Small intestine (tissue), 7 donors: Measurements from ENCODE around the gene CHAD. TPM values are rescaled to one million over a fixed set of nuclear protein-coding genes. Genes with fewer than 3 reads are reported as not detected.
A peak's percentile ranks its signal among the peaks of the same experiment; 100 is the strongest.
"Not testable (repeated sequence)": the region's sequence is repeated elsewhere in the genome, so short reads cannot be mapped to it uniquely, and the experiment has no call there.

Experiments
- DNase-seq, 2 donors: peaks; one replicate each; pipeline versions ENCODE4 v3.0.0 to v3.0.0-alpha.2; 2013
- FAIRE-seq: peaks from 2 replicates; lab custom pipeline; 2012; peaks lifted over from hg19 to GRCh38; lab: Jason Lieb, UNC
- H3K27ac ChIP-seq, 3 donors: one replicate each; pipeline ENCODE4 v1.5.1; 2013; ENCODE audit warnings: low read length in 2 of 3, mild to moderate bottlenecking in 2 of 3, control low read depth in 1 of 3, inconsistent platforms in 1 of 3, low read depth in 1 of 3, moderate library complexity in 1 of 3
- H3K27me3 ChIP-seq, 3 donors: one replicate each; pipeline ENCODE4 v1.6.1; 2013; ENCODE audit warnings: low read length in 3 of 3, inconsistent platforms in 1 of 3; ENCODE audit not compliant: control insufficient read depth in 3 of 3, insufficient read depth in 3 of 3
- H3K36me3 ChIP-seq, 3 donors: one replicate each; pipeline ENCODE4 v1.6.1; 2013; ENCODE audit warnings: low read length in 3 of 3, inconsistent platforms in 1 of 3, low read depth in 1 of 3, mild to moderate bottlenecking in 1 of 3, moderate library complexity in 1 of 3; ENCODE audit not compliant: control insufficient read depth in 3 of 3, insufficient read depth in 2 of 3
- H3K4me1 ChIP-seq, 3 donors: one replicate each; pipeline ENCODE4 v1.6.1; 2013; ENCODE audit warnings: low read length in 2 of 3, inconsistent platforms in 1 of 3, low read depth in 1 of 3, mild to moderate bottlenecking in 1 of 3, moderate library complexity in 1 of 3; ENCODE audit not compliant: control insufficient read depth in 3 of 3, insufficient read depth in 2 of 3
- H3K4me3 ChIP-seq, 3 donors: one replicate each; pipeline ENCODE4 v1.5.1; 2013; ENCODE audit warnings: low read length in 3 of 3, control low read depth in 1 of 3, inconsistent platforms in 1 of 3, low read depth in 1 of 3, mild to moderate bottlenecking in 1 of 3, moderate library complexity in 1 of 3
- H3K9me3 ChIP-seq, 2 donors: one replicate each; pipeline ENCODE4 v1.6.1; 2013; ENCODE audit warnings: low read depth in 1 of 2, low read length in 1 of 2; ENCODE audit not compliant: control insufficient read depth in 2 of 2, insufficient read depth in 1 of 2
- WGBS, 3 donors: extraction: QIAGEN DNeasy Blood & Tissue Kit; methylation state at CpG; one replicate each; pipeline ENCODE4 v1.1.7; 2013; 5-methylcytosine and 5-hydroxymethylcytosine counted together
- polyA plus RNA-seq, 4 donors: library from polyadenylated mRNA; stranded (reverse) in 3 of 4; unstranded in 1 of 4; fragments of 200-250 nt in 3 of 4; fragments of 120-200 nt in 1 of 4; gene quantifications; one replicate each; pipeline versions ENCODE4 v1.2.1 to v1.2.3, GENCODE V29; 2013
- donor health status: healthy with polysubstance abuse.
- donor health status: control.
- donor health status: control.
- donor health status: Bipolar disorder and iron deficiency.
- donor health status: healthy.

The CHAD gene
- polyA plus RNA-seq, 4 donors: 0.87 to 13.4 (median 5.8) TPM

DNA sequence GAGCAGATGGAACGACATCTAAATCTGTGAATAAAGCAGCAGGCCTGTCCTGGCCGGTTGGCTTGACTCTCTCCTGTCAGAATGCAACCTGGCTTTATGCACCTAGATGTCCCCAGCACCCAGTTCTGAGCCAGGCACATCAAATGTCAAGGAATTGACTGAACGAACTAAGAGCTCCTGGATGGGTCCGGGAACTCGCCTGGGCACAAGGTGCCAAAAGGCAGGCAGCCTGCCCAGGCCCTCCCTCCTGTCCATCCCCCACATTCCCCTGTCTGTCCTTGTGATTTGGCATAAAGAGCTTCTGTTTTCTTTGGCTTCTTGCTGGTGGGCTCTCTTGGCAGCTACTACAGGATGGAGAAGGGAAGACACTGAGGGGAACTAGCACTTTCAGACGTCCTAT lies 5.8 kb upstream of the CHAD start:
- Histone ChIP-seq H3K4me3 (no peak overlapping the region), H3K27me3 (no peaks in the 10 kb centered on the region), H3K4me1 (peaks cover 1 to 18% (median 1%) of the 10 kb centered on the region in 3 donors), H3K27ac (no peak overlapping the region), H3K36me3 (peaks cover 0 to 44% (median 4%) of the 10 kb centered on the region in 3 donors), H3K9me3 (no peaks in the 10 kb centered on the region)
- FAIRE-seq (no peak), DNase-seq (no peak)
- 79 to 85% (median 80%) methylated on average over 6 of the region's 6 CpGs for WGBS, 3 donors

DNA sequence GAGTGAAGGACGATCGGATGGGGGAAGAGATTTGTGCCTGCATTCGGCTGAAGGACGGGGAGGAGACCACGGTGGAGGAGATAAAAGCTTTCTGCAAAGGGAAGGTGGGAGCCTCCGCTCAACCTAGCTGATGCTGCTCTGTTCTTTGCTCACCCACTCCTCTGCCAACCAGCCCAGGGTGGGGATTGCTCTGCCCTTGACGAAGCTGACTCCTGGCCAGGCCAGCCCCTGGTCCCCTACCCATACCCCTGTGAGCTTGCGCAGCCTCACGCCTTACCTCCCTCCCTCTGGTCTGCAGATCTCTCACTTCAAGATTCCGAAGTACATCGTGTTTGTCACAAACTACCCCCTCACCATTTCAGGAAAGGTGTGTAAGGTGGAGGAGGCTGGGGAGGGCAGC lies 5.2 kb upstream of the CHAD start:
- Histone ChIP-seq H3K27ac (no peak overlapping the region), H3K4me1 (peaks cover 0 to 20% (median 1%) of the 10 kb centered on the region in 3 donors), H3K4me3 (no peak overlapping the region), H3K27me3 (peaks cover 0 to 5% (median 0%) of the 10 kb centered on the region in 3 donors), H3K36me3 (peaks cover 0 to 44% (median 4%) of the 10 kb centered on the region in 3 donors), H3K9me3 (no peaks in the 10 kb centered on the region)
- 89 to 92% (median 92%) methylated on average over 11 of the region's 11 CpGs for WGBS, 3 donors
- no peak for DNase-seq
- no peak for FAIRE-seq

DNA sequence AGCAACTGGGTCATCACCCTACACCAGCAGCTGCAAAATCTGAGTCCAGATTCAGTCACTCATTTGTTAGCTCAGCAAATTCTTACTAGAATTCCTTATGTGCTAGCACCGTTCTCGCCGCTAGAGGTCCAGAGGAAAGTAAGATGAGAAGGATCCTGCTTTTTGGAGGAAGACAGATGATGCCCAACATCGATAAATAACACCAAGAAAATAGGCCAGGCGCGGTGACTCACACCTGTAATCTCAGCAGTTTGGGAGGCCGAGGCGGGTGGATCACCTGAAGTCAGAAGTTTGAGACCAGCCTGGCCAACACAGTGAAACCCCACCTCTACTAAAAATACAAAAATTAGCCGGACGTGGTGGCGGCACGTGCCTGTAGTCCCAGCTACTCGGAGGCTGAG lies 4.1 kb upstream of the CHAD start:
- peaks cover 0 to 15% (median 0%) of the 10 kb centered on the region in 3 donors for H3K27me3 ChIP-seq
- not testable (repeated sequence) for H3K4me3 ChIP-seq, H3K27ac ChIP-seq, FAIRE-seq, H3K9me3 ChIP-seq, DNase-seq
- H3K36me3 ChIP-seq: peaks cover 0 to 44% (median 4%) of the 10 kb centered on the region in 3 donors
- H3K4me1 ChIP-seq: peaks cover 1 to 21% (median 3%) of the 10 kb centered on the region in 3 donors
- 92 to 96% (median 92%) methylated on average over 13 of the region's 13 CpGs for WGBS, 3 donors

DNA sequence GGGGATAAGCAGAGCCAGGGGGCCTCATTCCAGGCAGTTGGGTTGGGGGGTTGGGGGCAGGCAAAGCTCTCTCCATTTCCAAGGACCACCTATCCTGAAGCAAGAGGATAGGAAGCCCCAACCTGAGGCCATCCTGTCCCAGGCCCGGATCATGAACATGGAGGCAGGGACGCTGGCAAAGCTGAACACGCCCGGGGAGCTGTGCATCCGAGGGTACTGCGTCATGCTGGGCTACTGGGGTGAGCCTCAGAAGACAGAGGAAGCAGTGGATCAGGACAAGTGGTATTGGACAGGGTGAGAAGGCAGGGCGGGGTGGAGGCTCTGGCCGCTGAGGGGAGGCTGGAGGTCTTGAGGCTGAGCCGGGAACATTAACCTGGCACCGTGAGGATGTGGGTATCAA lies 3.6 kb upstream of the CHAD start:
- Histone ChIP-seq H3K9me3 (no peaks in the 10 kb centered on the region), H3K4me1 (peaks cover 2 to 21% (median 3%) of the 10 kb centered on the region in 3 donors), H3K36me3 (peaks cover 0 to 48% (median 4%) of the 10 kb centered on the region in 3 donors), H3K27me3 (peaks cover 0 to 20% (median 0%) of the 10 kb centered on the region in 3 donors), H3K27ac (no peak overlapping the region), H3K4me3 (no peak overlapping the region)
- DNase-seq (no peak), FAIRE-seq (no peak)
- WGBS, 3 donors: 91 to 95% (median 95%) methylated on average over 10 of the region's 10 CpGs

DNA sequence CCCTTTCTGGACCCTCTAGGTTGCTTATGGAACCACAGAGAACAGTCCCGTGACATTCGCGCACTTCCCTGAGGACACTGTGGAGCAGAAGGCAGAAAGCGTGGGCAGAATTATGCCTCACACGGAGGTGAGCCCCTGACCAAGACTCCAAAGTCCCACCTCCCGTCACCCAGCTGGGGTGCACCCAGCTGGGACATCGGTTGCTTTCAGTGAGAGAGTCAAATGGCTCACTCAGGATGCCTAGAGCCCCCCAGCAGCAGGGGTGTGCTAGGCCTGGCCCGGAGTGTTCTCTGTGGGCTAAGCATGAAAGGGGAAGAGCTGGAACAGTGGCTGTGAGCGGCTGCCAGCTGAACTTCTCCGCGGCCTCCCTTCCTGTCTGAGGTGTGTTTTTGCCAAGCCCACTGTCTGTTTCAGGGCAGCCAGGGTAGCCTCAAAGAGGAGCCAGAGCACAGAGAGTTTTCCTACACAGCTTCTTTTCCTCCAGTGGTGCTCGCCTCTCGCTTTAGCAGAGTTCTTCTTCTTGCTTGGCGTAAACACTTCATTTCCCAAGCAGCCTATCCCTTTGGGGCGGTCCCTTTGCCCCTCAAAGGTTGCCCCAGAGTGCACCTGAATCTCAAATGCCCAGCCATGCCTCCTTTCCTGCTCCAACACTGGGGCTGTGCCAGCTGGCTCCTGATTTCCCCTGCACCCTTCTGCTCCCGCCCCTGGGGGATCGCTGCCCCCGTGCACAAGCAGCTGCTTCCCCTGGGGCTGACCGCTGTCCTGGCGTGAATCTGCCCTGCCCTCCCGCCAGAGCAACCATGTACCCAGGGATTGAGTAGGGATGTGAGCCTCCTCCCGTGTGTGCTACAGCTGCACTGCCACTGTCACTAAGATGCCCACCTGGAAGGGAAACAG lies 2.6 kb upstream of the CHAD start:
- no peak for DNase-seq
- FAIRE-seq: no peak
- no peak overlapping the region for H3K27ac ChIP-seq
- H3K4me3 ChIP-seq: no peak overlapping the region
- 81 to 85% (median 83%) methylated on average over 22 of the region's 22 CpGs for WGBS, 3 donors
- peaks cover 0 to 57% (median 4%) of the 10 kb centered on the region in 3 donors for H3K36me3 ChIP-seq
- peaks cover 0 to 20% (median 0%) of the 10 kb centered on the region in 3 donors for H3K27me3 ChIP-seq
- H3K4me1 ChIP-seq: peaks cover 2 to 15% (median 3%) of the 10 kb centered on the region in 3 donors
- no peaks in the 10 kb centered on the region for H3K9me3 ChIP-seq

DNA sequence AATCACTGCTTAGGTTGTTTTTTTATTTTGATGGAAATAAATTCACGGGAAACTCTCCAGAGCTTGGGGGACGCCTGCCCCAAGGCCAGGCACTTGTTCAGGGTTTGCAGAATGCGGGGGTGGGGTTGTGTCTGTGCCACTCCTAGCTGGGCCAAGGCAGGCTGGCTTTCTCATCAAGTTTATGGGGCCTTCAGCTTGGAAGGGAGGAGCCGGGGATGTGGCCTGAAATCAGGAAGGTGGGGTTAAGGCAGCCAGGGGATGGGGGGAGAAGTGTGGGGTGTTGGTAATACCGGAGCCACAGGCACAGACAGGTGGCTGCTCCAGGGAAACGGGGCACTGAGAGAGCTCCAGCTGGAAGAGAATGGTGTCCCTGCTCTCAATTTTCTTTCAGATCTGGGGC lies 1.7 kb upstream of the CHAD start:
- no peak overlapping the region for H3K4me3 ChIP-seq
- peaks cover 0 to 20% (median 0%) of the 10 kb centered on the region in 3 donors for H3K27me3 ChIP-seq
- H3K27ac ChIP-seq: no peak overlapping the region
- peaks cover 2 to 14% (median 3%) of the 10 kb centered on the region in 3 donors for H3K4me1 ChIP-seq
- WGBS, 3 donors: 18 to 60% (median 37%) methylated on average over 6 of the region's 6 CpGs
- DNase-seq (peak; percentile 44 to 64), FAIRE-seq (no peak)
- peaks cover 0 to 61% (median 4%) of the 10 kb centered on the region in 3 donors for H3K36me3 ChIP-seq
- H3K9me3 ChIP-seq: no peaks in the 10 kb centered on the region

DNA sequence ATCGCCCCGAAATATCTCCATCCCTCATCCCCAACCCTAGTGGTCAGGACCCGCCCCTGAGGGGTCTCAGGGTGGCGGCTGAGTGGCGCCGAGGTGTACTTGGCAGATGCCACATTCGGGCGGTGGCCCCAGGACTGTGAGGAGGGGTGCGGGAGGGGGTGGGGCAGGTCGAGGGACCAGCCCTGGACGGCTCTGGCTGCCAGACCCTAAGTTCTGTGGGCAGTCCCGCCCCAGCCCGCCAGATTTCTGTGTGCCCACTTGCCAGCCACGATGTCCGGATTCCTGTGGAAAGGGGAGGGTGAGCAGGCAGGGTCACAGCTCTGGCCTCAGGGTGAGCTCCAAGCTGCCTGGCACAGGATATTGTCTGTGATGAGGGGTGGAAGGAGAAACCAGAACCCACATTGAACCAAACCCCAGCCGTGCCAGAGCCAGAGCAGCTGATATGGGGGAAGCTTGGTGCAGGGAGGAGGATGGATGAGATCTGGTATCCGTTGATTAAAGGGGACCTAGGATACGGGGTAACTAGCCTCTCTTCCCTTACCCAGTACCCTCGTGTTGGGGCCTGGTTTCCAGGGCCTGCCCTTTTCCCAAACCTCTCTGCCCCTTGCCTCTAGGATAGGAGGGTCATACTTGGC lies 1.1 kb upstream of the CHAD start:
- Histone ChIP-seq H3K27me3 (peaks cover 0 to 20% (median 0%) of the 10 kb centered on the region in 3 donors), H3K27ac (no peak overlapping the region), H3K36me3 (peaks cover 0 to 63% (median 4%) of the 10 kb centered on the region in 3 donors), H3K9me3 (no peaks in the 10 kb centered on the region), H3K4me1 (peaks cover 2 to 13% (median 3%) of the 10 kb centered on the region in 3 donors), H3K4me3 (no peak overlapping the region)
- FAIRE-seq: no peak
- 52 to 71% (median 62%) methylated on average over 19 of the region's 19 CpGs for WGBS, 3 donors
- no peak for DNase-seq

DNA sequence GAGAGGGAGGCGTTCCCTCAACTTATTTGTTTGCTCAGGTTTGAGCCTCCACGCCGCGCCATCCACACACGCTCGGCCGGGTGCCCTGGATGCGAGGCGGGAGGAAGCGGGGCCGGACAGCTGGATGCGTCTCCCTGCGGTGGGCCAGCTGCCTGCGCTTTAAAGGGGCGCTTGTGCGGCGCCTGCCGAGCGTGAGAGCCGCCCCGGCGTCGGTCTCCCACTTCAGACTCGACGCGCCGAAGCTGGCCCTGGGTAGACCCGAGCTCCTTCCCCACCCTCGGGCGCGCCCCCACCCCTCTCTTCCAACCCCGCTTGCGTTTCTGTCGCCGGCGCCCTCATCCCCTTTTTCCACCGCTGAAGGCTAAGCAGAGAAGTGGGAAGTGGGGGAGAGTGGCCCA lies 527 bp upstream of the CHAD start:
- WGBS, 3 donors: 23 to 47% (median 35%) methylated on average over 29 to 37 of the region's 37 CpGs
- no peaks in the 10 kb centered on the region for H3K9me3 ChIP-seq
- H3K4me1 ChIP-seq: peaks cover 2 to 13% (median 3%) of the 10 kb centered on the region in 3 donors
- no peak overlapping the region for H3K27ac ChIP-seq
- peaks cover 0 to 64% (median 4%) of the 10 kb centered on the region in 3 donors for H3K36me3 ChIP-seq
- no peak for FAIRE-seq
- DNase-seq: no peak
- peak overlapping the region in 1 of 3 donors; percentile 32 for H3K4me3 ChIP-seq
- H3K27me3 ChIP-seq: peaks cover 0 to 20% (median 0%) of the 10 kb centered on the region in 3 donors
